ENCODE data around the gene TSPAN12.

The TSPAN12 gene

DNA sequence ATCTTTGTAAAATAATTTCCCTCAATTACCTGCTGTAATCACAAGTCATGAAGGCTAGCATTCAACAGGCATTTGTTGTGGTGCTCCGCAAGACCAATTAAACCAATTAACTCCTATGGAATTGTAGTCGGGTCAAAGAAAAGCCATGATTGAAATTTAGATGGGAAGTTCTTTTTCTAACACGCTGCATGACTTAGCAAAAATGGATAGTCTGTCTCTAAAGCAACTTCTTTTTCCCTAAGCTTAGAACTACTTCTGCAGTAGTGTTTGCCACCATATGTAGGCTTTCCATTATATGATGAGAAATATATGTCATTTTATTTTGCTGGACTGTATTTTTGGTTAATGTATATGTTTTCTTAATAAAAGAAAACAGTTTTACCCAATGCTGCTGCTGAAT is 119.1 kb downstream of the TSPAN12 start:
- DNase-seq = no peak

All from NCI-H1417 treated with DMSO at 0.1 percent for 48 hours (cell line).